HG03460 (cell line): ENCODE measurements around the gene PEG3.

Experiments used
- ATAC-seq: cut with Tn5 transposase; IDR thresholded peaks from one replicate; pipeline ENCODE4 v1.9.1; 2021; ENCODE audit not compliant: unreplicated experiment

The PEG3 gene

GRCh38 chr19:56839652-56840450, 675 bp downstream of the PEG3 start:
- ATAC-seq = no peak

- ATAC-seq = no peak
Observed at GRCh38 chr19:56838909-56839651, 1.4 kb downstream of the PEG3 start.

- ATAC-seq = no peak
Observed at GRCh38 chr19:56838024-56838908, 2.3 kb downstream of the PEG3 start.

GRCh38 chr19:56837492-56838023, 3.0 kb downstream of the PEG3 start:
- ATAC-seq = no peak

GRCh38 chr19:56837004-56837403, 3.5 kb downstream of the PEG3 start:
- ATAC-seq = no peak

GRCh38 chr19:56836059-56836458, 4.5 kb downstream of the PEG3 start:
- ATAC-seq = no peak

GRCh38 chr19:56835401-56835800, 5.1 kb downstream of the PEG3 start:
- no peak for ATAC-seq

GRCh38 chr19:56834564-56835375, 5.8 kb downstream of the PEG3 start:
- no peak for ATAC-seq

GRCh38 chr19:56832352-56832928, 8.1 kb downstream of the PEG3 start:
- ATAC-seq = no peak

- no peak for ATAC-seq
Observed at GRCh38 chr19:56831255-56831654, 9.3 kb downstream of the PEG3 start.

- ATAC-seq = no peak
Observed at GRCh38 chr19:56829596-56829995, 10.9 kb downstream of the PEG3 start.

GRCh38 chr19:56827708-56828107, 12.8 kb downstream of the PEG3 start:
- ATAC-seq = no peak

GRCh38 chr19:56823956-56824355, 16.6 kb downstream of the PEG3 start:
- ATAC-seq = no peak

- ATAC-seq = no peak
Observed at GRCh38 chr19:56823417-56823816, 17.1 kb downstream of the PEG3 start.

GRCh38 chr19:56822755-56823154, 17.8 kb downstream of the PEG3 start:
- ATAC-seq = no peak

GRCh38 chr19:56821675-56822074, 18.9 kb downstream of the PEG3 start:
- no peak for ATAC-seq

GRCh38 chr19:56821209-56821608, 19.3 kb downstream of the PEG3 start:
- ATAC-seq = no peak

- ATAC-seq = no peak
Observed at GRCh38 chr19:56819166-56819565, 21.4 kb downstream of the PEG3 start.

GRCh38 chr19:56814656-56815055, 25.9 kb downstream of the PEG3 start:
- no peak for ATAC-seq

- no peak for ATAC-seq
Observed at GRCh38 chr19:56813531-56813930, 27.0 kb downstream of the PEG3 start.
